Caki2 (cell line): ENCODE data around the gene PAEP. TPM values are rescaled to one million over a fixed set of nuclear protein-coding genes. Genes with fewer than 3 reads are reported as not detected.
"Not testable (repeated sequence)": the region's sequence is repeated elsewhere in the genome, so short reads cannot be mapped to it uniquely, and the experiment has no call there.

ENCODE experiments used
- DNase-seq: peaks from one replicate; pipeline ENCODE4 v3.0.0-alpha.2; 2015; ENCODE audit warnings: low read depth
- in situ Hi-C: cut with HindIII; loops from 2 replicates; pipeline ENCODE4 v1.10.0; 2016; ENCODE audit warnings: low sequenced_read_pairs, low pct_unique_long_range_greater_than_20kb, mixed read lengths
- total RNA-seq: library from RNA; depleted of rRNA; stranded (reverse); fragments of >200 nt; shearing (Covaris generic); gene quantifications from 2 replicates; pipeline ENCODE4 v1.2.3, GENCODE V29; 2014; ENCODE audit warnings: low replicate concordance

Gene PAEP
- total RNA-seq, 1 experiment from 2014 or later = not detected

GRCh38 chr9:135524130-135524861 is 37.3 kb upstream of the PAEP start:
- in situ Hi-C loops = no loop called here
- no peak for DNase-seq

GRCh38 chr9:135525241-135526088 is 36.1 kb upstream of the PAEP start:
- in situ Hi-C loops = no loop called here
- DNase-seq = no peak

- DNase-seq = no peak
- in situ Hi-C loops = no loop called here
These were observed 35.3 kb upstream of the PAEP start for GRCh38 chr9:135526089-135526729.

DNA sequence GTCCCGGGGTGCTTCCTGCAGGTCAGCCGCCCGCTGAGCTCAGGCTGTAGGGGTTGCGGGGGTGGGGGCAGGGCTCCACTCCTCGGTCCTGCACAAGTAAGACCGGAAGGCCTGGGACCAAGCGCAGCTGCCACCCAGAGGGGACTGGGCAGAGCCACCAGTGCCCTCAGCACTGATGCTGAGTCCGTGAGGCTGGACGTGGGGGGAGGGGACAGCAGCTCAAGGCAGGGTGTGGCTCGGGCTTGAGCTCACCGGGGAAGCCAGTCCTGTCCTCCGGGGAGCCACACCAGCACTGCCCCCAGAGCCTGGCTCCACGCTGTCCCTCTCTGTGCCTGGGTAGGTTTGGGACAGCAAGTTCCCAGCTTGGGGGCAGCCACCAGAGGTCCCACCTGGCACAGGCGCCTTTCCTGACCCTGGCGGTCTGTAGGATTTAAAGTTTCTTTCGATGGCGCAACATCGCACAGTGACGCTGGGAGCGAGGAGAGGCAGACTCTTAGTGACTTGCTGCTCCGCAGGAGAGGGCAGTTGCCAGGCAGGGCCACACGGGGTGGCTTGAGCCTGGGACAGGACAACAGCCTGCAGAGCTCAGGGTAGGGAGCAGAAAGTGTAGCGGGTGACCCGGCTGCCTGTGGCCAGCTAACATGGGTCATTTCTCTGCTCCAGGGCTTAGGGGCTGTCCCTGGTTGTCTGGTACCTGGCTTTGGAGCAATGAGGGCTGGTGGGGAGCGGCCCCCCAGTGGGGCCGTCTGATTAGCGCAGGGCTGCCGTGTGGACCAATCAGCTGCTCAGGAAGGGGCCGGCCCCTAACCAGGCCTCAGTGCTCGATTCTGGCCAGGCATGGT is 34.6 kb upstream of the PAEP start:
- in situ Hi-C loops = no loop called here

DNA sequence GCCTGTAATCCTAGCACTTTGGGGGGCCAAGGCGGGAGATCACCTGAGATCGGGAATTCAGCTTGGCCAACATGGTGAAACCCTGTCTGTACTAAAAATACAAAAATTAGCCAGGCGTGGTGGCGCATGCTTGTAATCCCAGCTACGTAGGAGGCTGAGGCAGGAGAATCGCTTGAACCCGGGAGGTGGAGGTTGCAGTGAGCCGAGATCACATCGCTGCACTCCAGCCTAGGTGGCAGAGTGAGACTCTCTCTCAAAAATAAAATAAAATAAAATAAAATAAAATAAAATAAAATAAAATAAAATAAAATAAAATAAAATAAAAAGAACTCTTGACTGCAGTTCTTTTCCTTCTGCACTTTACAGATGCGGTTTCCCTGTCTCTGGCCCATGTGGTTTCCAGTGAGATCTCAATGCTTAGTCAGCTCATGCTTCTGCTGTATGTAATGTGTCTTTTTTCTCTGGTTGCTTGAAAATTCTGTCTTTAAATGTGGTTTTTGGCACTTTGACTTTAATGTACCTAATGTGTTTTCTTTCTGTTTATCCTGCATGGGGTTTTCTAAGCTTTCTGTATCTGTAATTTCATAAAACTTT is 32.6 kb upstream of the PAEP start:
- in situ Hi-C loops, DNase-seq: not testable (repeated sequence)

More for the DNA sequence above, 34.6 kb upstream of the PAEP start:
- DNase-seq = no peak

GRCh38 chr9:135530146-135530545 is 31.4 kb upstream of the PAEP start:
- no peak for DNase-seq
- in situ Hi-C loops = no loop called here

GRCh38 chr9:135531096-135531495 is 30.5 kb upstream of the PAEP start:
- no peak for DNase-seq
- in situ Hi-C loops = no loop called here

GRCh38 chr9:135533113-135533512 is 28.4 kb upstream of the PAEP start:
- in situ Hi-C loops = no loop called here
- no peak for DNase-seq

DNA sequence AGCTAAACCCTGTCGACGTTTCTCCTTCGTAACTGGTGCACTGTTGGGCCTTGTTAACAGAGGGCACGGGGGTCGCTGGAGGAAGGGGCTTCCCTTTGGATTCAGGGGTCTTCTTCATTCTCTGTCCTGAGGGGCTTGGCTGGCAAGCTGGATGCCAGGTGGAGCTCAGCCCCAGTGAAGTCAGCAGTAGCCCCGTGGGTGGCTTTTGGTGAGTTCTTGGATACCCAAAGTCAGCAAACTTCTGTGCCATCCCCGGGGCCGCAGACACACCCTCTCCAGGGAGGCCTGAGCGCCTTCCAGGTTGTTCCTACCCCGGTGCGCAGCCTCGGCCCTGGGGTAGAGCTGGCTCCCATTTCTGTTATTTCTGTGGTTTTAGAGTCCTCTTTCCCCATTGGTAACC is 27.9 kb upstream of the PAEP start:
- in situ Hi-C loops = no loop called here
- DNase-seq = no peak

- DNase-seq, in situ Hi-C loops: not testable (repeated sequence)
These were observed 27.3 kb upstream of the PAEP start for GRCh38 chr9:135534192-135534711.

DNA sequence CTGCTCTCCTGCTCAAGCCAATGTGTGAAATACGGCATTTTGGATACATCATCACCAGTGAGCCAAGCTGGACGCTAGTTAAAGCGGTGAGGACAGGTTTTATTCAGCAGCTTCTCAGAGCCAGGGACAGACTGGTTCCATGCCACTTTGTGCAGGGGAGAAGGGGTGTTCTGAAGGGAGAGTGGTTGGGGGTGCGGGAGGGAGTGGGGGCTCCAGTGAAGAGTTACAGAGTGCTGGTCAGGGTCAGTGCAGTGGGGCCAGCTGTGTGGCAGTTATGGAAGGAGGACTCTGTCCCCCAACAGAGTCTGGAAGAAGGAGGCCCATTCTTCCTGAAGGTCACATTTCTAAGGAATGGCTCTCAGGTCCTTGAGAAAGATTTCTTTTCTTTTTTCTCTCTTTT is 26.7 kb upstream of the PAEP start:
- in situ Hi-C loops, DNase-seq: not testable (repeated sequence)

DNA sequence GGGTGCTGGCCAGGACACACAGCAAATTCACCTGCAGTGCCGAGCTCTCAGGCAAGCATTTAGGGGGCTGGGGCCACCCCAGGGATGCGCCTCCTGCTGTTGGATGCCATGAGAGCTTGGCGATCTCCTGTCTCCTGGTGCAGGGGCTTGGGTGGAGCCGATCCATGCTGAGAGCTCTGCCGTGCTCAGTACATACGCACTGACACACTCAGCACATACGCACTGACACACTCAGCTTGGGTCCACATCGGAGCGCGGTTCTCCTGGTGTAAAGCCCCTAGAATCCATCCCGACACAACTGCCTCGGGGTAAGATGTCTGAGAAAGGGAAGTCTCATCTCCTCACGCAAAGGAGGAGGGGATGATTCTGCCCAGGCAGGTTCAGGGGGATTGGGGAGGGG is 25.9 kb upstream of the PAEP start:
- in situ Hi-C loops, DNase-seq: not testable (repeated sequence)

DNA sequence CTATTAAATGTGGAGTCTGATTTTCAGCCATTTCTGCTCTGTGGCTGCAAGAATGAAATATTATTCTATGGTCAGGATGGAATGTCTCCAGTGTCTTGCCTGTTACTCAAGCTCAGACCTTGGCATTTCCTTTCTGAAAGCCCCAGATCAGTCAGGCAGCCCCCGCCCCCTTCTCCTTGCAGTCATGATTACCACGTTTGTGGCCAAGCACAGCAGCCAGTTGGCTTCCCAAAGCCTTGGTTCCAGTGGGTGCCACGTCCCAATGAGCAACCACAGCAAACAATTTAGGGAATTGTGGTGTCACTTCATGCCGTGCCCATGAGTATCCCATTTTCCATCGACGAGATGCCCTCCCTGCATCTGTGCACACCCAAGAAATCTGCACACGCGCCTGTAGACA is 25.3 kb upstream of the PAEP start:
- no peak for DNase-seq
- in situ Hi-C loops = no loop called here

GRCh38 chr9:135543262-135543894 is 18.2 kb upstream of the PAEP start:
- in situ Hi-C loops, DNase-seq: not testable (repeated sequence)

DNA sequence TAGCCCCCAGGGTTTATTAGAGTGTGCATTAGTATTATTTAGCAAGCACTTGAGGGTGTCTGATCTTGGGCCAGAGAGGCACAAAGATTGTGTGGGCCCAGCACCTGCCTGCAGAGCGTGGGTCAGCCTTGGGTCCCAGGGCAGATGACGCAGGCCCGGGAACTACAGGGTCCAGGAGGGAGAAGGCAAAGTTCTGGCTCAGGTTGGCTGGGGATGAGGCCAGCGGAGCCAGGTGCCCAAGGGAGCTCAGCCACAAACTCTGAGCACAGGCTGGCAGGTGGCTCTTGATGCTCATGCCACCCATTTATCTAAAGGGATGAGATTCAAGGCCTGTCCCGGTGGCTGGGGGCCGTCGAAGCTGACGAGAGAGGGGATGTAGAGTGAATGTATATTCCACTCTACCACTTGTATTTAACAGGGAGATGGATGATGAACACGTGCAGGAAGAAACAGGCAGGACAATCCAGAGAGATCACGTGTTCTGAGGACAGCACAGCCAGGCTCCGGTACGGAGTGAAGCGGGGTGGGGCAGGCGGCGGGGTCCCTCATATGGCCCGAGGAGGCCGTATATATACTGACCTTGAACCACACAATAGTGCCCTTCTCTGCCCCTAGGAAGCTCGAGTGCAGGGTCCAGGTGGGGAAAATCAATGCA is 16.4 kb upstream of the PAEP start:
- in situ Hi-C loops = no loop called here
- DNase-seq = no peak

GRCh38 chr9:135545646-135546176 is 15.8 kb upstream of the PAEP start, which contains the start of gene OBP2A:
TSS of gene OBP2A (plus strand) at chr9:135546126. CDS start at chr9:135546181, 55 bp downstream.
- DNase-seq, in situ Hi-C loops: not testable (repeated sequence)
